T-helper 2 cell treated with Interferon-gamma antibody and Interleukin-4, amounts not matched to agents 100 ng/mL and 5 ng/mL, for 36 hours (primary cell): ENCODE data around the gene PPIG. TPM values are rescaled to one million over a fixed set of nuclear protein-coding genes. Genes with fewer than 3 reads are reported as not detected.
"Not testable (repeated sequence)": the region's sequence is repeated elsewhere in the genome, so short reads cannot be mapped to it uniquely, and the experiment has no call there.

Source experiments
- intact Hi-C: fragments of 100-400 bp; cut with micrococcal nuclease; formaldehyde crosslinking; loops from one replicate; pipeline ENCODE4 v1.15.1; 2023
- total RNA-seq: library from RNA; stranded (reverse); gene quantifications from 2 replicates; pipeline ENCODE4 v1.2.3, GENCODE V29; 2022

Gene PPIG
- total RNA-seq, 1 donor from 2014 or later: 51.9 TPM

DNA sequence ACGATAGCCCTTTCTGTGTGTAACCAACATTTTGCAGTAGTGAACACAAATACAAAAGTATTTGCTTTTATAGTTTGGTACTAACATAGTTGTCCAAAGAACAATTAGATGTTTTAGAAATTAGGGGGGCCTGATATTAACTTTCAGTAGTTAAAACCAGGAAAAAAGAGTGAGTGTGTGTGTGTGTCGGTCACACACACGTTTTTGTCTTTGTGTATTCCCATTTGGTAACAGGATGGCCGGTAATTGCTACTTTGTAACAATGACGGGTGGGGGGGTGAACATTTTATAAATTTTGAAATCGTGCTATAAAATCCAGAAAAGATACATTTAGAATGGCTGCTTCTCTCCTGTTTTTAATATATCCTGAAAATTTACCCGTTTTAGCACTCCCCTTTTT is 1.5 kb downstream of the PPIG start:
- intact Hi-C loops: loop anchor here (2.0 kb wide), 1 partner anchor 223 kb away; the partner anchor contains the start of gene LRP2

DNA sequence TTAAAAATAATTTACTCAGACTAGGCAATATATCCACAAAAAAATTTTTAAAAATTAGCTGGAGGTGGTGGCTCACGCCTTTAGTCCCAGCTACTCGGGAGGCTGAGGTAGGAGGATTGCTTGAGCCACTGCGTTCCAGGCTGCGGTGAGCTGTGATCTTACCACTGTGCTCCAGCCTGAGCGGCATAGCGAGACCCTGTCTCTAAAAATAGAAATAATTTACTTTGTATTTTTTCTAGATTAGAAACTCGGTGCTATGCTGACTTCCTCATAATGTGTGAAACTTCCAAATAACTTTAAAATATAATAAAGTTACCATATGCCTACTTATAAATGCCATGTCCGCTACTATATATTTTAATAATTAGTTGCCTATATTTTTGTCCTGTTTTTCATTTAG is 6.7 kb downstream of the PPIG start:
- intact Hi-C loops: no loop called here

DNA sequence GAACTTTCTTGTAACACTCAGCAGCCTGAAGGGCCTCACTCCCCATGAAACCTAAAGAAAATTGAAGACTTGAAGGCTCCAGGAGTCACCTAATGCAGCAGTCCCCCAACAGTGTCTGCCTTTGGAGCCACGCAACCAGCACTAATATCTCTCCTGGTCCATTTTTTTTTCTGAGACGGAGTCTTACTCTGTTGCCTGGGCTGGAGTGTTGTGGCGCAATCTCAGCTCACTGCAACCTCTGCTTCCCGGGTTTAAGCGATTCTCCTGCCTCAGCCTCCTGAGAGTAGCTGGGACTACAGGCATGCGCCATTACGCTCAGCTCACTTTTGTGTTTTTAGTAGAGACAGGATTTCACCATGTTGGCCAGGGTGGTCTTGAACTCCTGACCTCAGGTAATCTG is 12.4 kb downstream of the PPIG start:
- intact Hi-C loops: not testable (repeated sequence)

- intact Hi-C loops: no loop called here
Measured at GRCh38 chr2:169598982-169599381, 14.8 kb downstream of the PPIG start.

DNA sequence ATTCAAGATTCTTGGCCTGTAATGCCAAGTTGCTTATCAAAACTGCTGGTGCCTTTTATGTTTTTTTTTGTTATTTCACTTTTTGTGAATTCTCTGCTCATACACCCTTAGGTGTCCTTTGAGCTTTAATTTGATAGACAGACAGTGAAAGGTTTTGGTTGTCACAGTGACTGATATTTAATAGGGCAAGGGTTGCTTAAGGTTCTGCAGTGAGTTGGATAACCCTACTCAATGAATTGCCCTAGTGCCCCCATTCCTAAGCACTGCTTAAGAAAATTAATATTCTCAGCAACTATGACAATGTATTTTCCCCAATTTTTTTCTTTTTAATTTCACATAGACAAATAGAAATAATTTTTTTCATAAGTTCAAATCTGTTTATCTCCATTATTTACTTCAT is 15.4 kb downstream of the PPIG start:
- intact Hi-C loops: no loop called here

GRCh38 chr2:169609264-169609663 is 25.1 kb downstream of the PPIG start:
- intact Hi-C loops: no loop called here

DNA sequence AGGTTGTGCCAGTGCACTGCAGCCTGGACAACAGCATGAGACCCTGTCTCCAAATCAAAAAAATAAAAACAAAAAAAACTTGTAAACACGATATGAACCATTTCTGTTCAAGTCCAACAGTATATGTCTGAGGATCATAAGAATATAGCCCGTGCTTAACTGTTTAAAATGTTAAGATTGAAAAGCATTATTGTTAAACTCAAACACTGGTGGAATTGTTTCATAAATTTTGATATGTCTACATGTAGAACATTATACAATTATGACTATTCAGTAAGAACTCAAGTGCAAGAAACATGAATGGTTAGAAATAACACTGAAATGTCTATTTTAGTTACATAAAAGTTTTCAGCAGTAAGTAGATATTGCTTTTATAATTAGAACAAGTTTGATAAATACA is 29.7 kb downstream of the PPIG start:
- intact Hi-C loops: no loop called here

DNA sequence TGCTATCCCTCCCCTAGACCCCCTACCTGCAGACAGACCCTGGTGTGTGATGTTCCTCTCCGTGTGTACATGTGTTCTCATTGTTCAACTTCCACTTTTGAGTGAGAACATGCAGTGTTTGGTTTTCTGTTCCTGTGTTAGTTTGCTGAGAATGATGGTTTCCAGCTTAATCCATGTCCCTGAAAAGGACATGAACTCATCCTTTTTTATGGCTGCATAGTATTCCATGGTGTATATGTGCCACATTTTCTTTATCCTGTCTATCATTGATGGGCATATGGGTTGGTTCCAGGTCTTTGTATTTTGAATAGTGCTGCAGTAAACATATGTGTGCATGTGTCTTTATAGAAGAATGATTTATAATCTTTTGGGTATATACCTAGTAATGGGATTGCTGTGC is 31.8 kb downstream of the PPIG start:
- intact Hi-C loops: not testable (repeated sequence)

DNA sequence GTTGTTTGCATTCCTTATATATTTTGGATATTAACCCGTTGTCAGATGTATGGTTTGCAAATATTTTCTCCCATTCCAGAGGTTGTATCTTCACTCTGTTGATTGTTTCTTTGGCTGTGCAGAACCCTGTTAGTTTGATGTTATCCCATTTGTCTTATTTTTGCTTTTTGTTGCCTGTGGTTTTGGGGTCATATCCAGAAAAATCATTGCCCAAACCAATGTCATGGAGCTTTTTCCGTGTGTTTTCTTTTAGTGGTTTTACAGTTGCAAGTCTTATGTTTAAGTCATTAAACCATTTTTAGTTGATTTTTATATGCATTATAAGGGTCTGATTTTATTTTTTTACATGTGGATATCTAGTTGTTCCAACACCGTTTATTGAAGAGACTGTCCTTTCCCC is 35.8 kb downstream of the PPIG start:
- intact Hi-C loops: no loop called here

GRCh38 chr2:169620509-169620908 is 36.4 kb downstream of the PPIG start:
- intact Hi-C loops: no loop called here

GRCh38 chr2:169623235-169623634 is 39.1 kb downstream of the PPIG start:
- intact Hi-C loops: no loop called here

- intact Hi-C loops: no loop called here
Measured at GRCh38 chr2:169625781-169626180, 41.6 kb downstream of the PPIG start.

GRCh38 chr2:169636440-169637097 is 52.4 kb downstream of the PPIG start:
- intact Hi-C loops: no loop called here

DNA sequence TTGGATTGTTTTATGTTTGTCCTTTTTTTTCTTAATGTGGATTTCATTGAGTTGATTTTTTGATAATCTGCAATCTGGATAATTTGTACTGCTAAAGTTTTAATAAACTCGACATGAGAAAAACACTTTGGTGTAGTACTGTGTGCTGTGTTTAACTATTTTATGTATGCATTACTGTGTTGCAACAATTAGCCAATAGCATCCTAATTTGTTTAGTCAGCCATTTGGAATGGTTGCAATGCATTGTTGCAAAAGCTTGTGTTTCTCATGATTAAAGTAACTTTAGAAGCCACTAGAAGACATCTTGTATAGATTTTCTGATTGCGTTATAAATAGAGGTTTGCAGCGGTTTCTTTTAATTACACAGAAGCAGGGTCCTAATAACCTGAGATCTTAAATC is 53.5 kb downstream of the PPIG start:
- intact Hi-C loops: no loop called here

DNA sequence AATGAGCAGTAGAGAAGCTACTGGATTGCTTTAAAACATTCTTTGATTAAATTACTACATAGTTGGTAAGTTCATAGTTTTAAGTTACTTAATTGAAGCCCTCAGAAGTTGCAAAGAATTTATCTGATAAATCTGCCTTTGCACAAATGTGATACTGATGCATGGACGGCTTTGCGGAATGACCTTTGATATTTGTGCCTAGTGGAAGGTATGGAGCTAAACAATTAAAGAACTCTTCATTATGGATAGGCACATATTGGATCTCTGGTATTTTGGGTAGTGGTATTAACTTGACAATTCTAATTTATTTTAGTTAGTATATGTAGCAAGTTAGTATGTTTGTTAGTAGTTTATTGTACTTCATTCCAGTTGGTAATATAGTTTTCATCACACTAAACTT is 56.0 kb downstream of the PPIG start:
- intact Hi-C loops: no loop called here

DNA sequence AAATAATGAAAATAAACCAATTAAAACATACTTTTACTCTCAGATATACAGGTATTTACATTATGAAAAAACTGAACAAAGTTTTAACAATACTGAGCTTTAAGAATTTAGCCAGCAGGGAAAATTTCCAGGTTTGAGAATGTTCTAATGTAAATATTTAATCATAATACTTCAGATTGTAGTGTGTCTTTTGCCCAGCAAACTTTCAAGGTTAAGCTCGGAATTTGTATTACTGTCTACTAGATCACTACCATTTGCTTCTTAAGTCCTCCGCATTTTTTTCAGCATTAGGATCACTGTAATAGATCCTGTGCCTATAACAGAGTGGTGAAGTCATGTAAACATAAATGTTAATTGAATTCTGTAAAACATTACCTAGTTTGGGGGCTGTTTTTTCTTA is 57.3 kb downstream of the PPIG start:
- intact Hi-C loops: no loop called here

DNA sequence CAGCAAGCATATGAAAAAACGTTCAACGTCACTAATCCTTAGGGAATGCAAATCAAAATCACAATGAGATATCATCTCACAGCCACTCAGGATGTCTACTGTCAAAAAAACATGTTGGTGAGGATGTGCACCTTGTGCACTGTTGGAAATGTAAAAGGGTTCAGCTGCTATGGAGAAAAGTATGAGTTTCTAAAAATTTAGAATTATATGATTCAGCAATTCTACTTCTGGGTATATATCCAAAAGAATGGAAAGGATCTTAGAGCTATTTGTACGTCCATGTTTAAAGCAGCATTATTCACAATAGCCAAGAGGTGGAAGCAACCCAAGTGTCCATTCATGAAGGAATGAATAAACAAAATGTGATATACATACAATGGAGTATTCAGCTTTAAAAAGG is 60.0 kb downstream of the PPIG start:
- intact Hi-C loops: no loop called here

DNA sequence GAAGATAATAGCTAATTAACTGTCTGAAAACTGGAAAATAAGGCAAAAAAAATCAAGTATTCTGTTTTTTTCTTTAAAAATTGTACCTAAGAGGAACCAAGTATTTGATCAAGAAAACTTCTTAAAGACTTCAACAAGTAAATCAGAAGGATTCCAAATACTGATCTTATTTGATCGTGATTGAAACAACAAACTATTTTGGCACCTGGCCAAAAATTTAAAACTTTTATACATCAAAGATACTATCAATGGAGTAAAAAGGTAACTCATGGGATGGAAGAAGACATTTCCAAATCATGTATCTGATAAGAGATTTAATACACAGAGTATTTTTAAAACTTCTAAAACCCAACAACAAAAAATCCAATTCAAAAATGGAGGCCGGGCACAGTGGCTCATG is 63.3 kb downstream of the PPIG start:
- intact Hi-C loops: no loop called here

GRCh38 chr2:169649278-169649677 is 65.1 kb downstream of the PPIG start:
- intact Hi-C loops: no loop called here

GRCh38 chr2:169653636-169654035 is 69.5 kb downstream of the PPIG start:
- intact Hi-C loops: no loop called here

GRCh38 chr2:169656164-169656563 is 72.0 kb downstream of the PPIG start:
- intact Hi-C loops: no loop called here

- intact Hi-C loops: no loop called here
Measured at GRCh38 chr2:169658877-169659276, 74.7 kb downstream of the PPIG start.

- intact Hi-C loops: no loop called here
Measured at GRCh38 chr2:169659320-169659719, 75.2 kb downstream of the PPIG start.

DNA sequence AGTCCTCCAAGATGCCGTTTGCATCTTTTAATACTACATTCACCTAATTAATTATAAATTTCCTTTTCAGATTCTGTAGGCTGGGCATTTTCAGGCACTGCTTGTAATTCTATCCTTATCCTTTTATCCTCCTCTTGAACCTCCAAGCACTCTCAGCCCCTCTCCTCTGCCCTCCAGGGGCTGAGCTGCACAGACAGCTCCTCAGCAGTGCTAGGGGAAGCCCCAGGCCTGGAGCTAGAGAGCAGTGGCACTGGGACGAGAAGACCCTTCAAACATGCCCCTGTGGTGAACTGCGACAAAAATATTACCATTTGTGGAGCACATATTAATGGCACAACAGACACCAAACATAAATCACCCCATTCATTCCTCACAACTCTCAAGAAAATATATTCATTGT is 77.1 kb downstream of the PPIG start:
- intact Hi-C loops: no loop called here
